ENCODE measurements around the gene ITPR2. TPM values are rescaled to one million over a fixed set of nuclear protein-coding genes. Genes with fewer than 3 reads are reported as not detected.

The ITPR2 gene
- total RNA-seq, 1 donor from 2014 or later: 16.7 TPM

- H3K4me3 Mint-ChIP-seq: no peak overlapping the region
- H3K27me3 Mint-ChIP-seq (ENCODE audit: low read depth): no peaks in the 10 kb centered on the region
Measured at GRCh38 chr12:26871985-26872384, 39.0 kb upstream of the ITPR2 start.

GRCh38 chr12:26870491-26871419, 37.8 kb upstream of the ITPR2 start:
- no peak for DNase-seq (ENCODE audit: low read depth, low spot score)
- no peak overlapping the region for H3K27ac Mint-ChIP-seq (ENCODE audit: unreplicated experiment)
- H3K9me3 Mint-ChIP-seq: no peaks in the 10 kb centered on the region
- no peaks in the 10 kb centered on the region for H3K36me3 Mint-ChIP-seq (ENCODE audit: low read depth)
- H3K4me1 Mint-ChIP-seq: peaks cover 5% of the 10 kb centered on the region
- no peak overlapping the region for H3K4me3 Mint-ChIP-seq
- no peaks in the 10 kb centered on the region for H3K27me3 Mint-ChIP-seq (ENCODE audit: low read depth)
- TF ChIP-seq CTCF (conservative IDR thresholded peaks at IDR 0.05): no peak

More at GRCh38 chr12:26871985-26872384, 39.0 kb upstream of the ITPR2 start:
- Mint-ChIP-seq H3K9me3 (no peaks in the 10 kb centered on the region), H3K36me3 (ENCODE audit: low read depth) (no peaks in the 10 kb centered on the region), H3K4me1 (peaks cover 5% of the 10 kb centered on the region), H3K27ac (ENCODE audit: unreplicated experiment) (no peak overlapping the region)
- DNase-seq (ENCODE audit: low read depth, low spot score): no peak
- TF ChIP-seq CTCF (conservative IDR thresholded peaks at IDR 0.05): no peak

- no peak for TF ChIP-seq CTCF (conservative IDR thresholded peaks at IDR 0.05)
- no peak for DNase-seq (ENCODE audit: low read depth, low spot score)
- Mint-ChIP-seq H3K4me3 (no peak overlapping the region), H3K36me3 (ENCODE audit: low read depth) (no peaks in the 10 kb centered on the region), H3K27ac (ENCODE audit: unreplicated experiment) (no peak overlapping the region), H3K9me3 (no peaks in the 10 kb centered on the region), H3K27me3 (ENCODE audit: low read depth) (no peaks in the 10 kb centered on the region), H3K4me1 (peaks cover 5% of the 10 kb centered on the region)
Measured at GRCh38 chr12:26869908-26870459, 37.0 kb upstream of the ITPR2 start.

GRCh38 chr12:26869104-26869494, 36.1 kb upstream of the ITPR2 start:
- TF ChIP-seq CTCF (conservative IDR thresholded peaks at IDR 0.05): no peak
- no peaks in the 10 kb centered on the region for H3K27me3 Mint-ChIP-seq (ENCODE audit: low read depth)
- no peak overlapping the region for H3K4me3 Mint-ChIP-seq
- H3K9me3 Mint-ChIP-seq: no peaks in the 10 kb centered on the region
- H3K4me1 Mint-ChIP-seq: no peaks in the 10 kb centered on the region
- no peak for DNase-seq (ENCODE audit: low read depth, low spot score)
- H3K27ac Mint-ChIP-seq (ENCODE audit: unreplicated experiment): no peak overlapping the region
- no peaks in the 10 kb centered on the region for H3K36me3 Mint-ChIP-seq (ENCODE audit: low read depth)

- DNase-seq (ENCODE audit: low read depth, low spot score): no peak
- Mint-ChIP-seq H3K27me3 (ENCODE audit: low read depth) (no peaks in the 10 kb centered on the region), H3K36me3 (ENCODE audit: low read depth) (no peaks in the 10 kb centered on the region), H3K4me1 (no peaks in the 10 kb centered on the region), H3K9me3 (no peaks in the 10 kb centered on the region), H3K4me3 (no peak overlapping the region), H3K27ac (ENCODE audit: unreplicated experiment) (no peak overlapping the region)
- no peak for TF ChIP-seq CTCF (conservative IDR thresholded peaks at IDR 0.05)
Measured at GRCh38 chr12:26868447-26869103, 35.6 kb upstream of the ITPR2 start.
